Measurements from ENCODE around the gene HSPA12B. TPM values are rescaled to one million over a fixed set of nuclear protein-coding genes. Genes with fewer than 3 reads are reported as not detected.

HSPA12B gene
- total and polyA plus RNA-seq, 2 of the 13 experiments (the other 11 are each of a cell fraction or from before 2014, with no cell fraction given), result 0.01 TPM; not detected in 1

DNA sequence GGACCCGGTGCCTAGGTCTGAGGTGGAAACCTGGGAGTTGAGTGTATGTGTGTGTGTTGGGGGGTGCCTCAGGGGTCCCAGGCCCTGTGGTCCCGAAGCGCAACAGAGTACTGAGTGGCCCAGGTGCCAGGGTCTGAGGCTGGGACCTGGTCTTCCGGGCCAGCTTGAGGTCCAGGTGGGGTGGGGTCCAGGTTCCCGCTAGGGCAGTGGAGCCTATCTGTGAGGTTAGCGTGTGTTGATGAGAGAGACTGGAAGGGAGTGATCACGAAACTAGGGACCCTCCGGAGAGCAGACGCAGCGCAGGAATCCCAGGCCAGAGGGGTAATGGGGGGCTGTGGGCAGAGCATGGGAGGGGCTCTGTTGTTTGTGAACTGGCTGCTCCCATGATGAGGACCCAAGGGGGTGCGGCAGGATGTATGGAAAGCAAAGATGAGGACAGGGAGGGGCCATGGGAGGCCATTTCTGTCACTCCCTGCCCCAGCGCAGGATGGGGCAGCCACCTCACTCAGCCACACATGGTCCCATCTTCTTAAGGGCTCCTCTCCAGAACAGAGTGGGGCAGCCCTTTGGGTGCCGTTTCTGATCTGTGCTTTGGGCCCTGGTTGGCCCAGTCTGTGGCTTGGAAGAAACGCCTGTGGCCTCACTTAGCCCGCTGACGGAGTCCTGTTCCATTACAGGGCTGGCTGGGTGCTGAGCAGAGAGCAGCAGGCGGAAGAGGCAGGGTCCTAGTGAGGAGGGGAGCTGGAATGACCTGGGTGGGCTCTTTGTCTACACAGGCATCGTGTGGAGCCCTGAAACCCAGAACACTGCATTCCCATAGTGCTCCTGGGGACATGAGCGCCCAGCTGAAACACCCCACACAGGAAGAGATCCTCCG, 872 bp downstream of the HSPA12B start:
- CTCF ChIA-PET (ENCODE audit: low intra/inter-chr PET ratio, low total read pairs), result no interaction called here
- H3K27ac ChIP-seq (ENCODE audit: extremely low read length, insufficient read depth, low read length), result no peak overlapping the region
- POLR2A ChIA-PET, result no interaction called here
- no peaks in the 10 kb centered on the region; the same call in 1 of the 2 replicates for H4K20me1 ChIP-seq (ENCODE audit: insufficient read depth, low read length)
- no peak overlapping the region for H3K9ac ChIP-seq (ENCODE audit: insufficient read depth, low read depth, low read length)
- FAIRE-seq (no peak), ATAC-seq (no peak), DNase-seq (ENCODE audit: low spot score) (no peak)
- TF ChIP-seq, protein P1, sequence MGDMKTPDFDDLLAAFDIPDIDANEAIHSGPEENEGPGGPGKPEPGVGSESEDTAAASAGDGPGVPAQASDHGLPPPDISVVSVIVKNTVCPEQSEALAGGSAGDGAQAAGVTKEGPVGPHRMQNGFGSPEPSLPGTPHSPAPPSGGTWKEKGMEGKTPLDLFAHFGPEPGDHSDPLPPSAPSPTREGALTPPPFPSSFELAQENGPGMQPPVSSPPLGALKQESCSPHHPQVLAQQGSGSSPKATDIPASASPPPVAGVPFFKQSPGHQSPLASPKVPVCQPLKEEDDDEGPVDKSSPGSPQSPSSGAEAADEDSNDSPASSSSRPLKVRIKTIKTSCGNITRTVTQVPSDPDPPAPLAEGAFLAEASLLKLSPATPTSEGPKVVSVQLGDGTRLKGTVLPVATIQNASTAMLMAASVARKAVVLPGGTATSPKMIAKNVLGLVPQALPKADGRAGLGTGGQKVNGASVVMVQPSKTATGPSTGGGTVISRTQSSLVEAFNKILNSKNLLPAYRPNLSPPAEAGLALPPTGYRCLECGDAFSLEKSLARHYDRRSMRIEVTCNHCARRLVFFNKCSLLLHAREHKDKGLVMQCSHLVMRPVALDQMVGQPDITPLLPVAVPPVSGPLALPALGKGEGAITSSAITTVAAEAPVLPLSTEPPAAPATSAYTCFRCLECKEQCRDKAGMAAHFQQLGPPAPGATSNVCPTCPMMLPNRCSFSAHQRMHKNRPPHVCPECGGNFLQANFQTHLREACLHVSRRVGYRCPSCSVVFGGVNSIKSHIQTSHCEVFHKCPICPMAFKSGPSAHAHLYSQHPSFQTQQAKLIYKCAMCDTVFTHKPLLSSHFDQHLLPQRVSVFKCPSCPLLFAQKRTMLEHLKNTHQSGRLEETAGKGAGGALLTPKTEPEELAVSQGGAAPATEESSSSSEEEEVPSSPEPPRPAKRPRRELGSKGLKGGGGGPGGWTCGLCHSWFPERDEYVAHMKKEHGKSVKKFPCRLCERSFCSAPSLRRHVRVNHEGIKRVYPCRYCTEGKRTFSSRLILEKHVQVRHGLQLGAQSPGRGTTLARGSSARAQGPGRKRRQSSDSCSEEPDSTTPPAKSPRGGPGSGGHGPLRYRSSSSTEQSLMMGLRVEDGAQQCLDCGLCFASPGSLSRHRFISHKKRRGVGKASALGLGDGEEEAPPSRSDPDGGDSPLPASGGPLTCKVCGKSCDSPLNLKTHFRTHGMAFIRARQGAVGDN (CRISPR knock-in tag; IDR thresholded peaks at IDR 0.05), result peak; percentile 9; the same call in 1 of the 2 replicates
- peak; percentile 25; the same call in 1 of the 2 replicates for TF ChIP-seq NFKB2 (CRISPR knock-in tag; IDR thresholded peaks at IDR 0.05; ENCODE audit: borderline replicate concordance)
- TF ChIP-seq HES4 (CRISPR knock-in tag; IDR thresholded peaks at IDR 0.05; ENCODE audit: borderline replicate concordance), result 0 out of 2 replicates have a peak, but pooled peaks have one; percentile 28
- TF ChIP-seq, protein P2, sequence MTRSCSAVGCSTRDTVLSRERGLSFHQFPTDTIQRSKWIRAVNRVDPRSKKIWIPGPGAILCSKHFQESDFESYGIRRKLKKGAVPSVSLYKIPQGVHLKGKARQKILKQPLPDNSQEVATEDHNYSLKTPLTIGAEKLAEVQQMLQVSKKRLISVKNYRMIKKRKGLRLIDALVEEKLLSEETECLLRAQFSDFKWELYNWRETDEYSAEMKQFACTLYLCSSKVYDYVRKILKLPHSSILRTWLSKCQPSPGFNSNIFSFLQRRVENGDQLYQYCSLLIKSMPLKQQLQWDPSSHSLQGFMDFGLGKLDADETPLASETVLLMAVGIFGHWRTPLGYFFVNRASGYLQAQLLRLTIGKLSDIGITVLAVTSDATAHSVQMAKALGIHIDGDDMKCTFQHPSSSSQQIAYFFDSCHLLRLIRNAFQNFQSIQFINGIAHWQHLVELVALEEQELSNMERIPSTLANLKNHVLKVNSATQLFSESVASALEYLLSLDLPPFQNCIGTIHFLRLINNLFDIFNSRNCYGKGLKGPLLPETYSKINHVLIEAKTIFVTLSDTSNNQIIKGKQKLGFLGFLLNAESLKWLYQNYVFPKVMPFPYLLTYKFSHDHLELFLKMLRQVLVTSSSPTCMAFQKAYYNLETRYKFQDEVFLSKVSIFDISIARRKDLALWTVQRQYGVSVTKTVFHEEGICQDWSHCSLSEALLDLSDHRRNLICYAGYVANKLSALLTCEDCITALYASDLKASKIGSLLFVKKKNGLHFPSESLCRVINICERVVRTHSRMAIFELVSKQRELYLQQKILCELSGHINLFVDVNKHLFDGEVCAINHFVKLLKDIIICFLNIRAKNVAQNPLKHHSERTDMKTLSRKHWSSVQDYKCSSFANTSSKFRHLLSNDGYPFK (CRISPR knock-in tag; IDR thresholded peaks at IDR 0.05; ENCODE audit: borderline replicate concordance), result peak; percentile 51; the same call in 1 of the 2 replicates
- TF ChIP-seq PCBP1 (IDR thresholded peaks at IDR 0.05; ENCODE audit: borderline replicate concordance, low read depth, low read length), result no peak; the same call in 1 of the 2 replicates
- TF ChIP-seq BORCS8-MEF2B (CRISPR knock-in tag; IDR thresholded peaks at IDR 0.05), result peak; percentile 12; the same call in 1 of the 2 replicates
- TF ChIP-seq, protein P3, sequence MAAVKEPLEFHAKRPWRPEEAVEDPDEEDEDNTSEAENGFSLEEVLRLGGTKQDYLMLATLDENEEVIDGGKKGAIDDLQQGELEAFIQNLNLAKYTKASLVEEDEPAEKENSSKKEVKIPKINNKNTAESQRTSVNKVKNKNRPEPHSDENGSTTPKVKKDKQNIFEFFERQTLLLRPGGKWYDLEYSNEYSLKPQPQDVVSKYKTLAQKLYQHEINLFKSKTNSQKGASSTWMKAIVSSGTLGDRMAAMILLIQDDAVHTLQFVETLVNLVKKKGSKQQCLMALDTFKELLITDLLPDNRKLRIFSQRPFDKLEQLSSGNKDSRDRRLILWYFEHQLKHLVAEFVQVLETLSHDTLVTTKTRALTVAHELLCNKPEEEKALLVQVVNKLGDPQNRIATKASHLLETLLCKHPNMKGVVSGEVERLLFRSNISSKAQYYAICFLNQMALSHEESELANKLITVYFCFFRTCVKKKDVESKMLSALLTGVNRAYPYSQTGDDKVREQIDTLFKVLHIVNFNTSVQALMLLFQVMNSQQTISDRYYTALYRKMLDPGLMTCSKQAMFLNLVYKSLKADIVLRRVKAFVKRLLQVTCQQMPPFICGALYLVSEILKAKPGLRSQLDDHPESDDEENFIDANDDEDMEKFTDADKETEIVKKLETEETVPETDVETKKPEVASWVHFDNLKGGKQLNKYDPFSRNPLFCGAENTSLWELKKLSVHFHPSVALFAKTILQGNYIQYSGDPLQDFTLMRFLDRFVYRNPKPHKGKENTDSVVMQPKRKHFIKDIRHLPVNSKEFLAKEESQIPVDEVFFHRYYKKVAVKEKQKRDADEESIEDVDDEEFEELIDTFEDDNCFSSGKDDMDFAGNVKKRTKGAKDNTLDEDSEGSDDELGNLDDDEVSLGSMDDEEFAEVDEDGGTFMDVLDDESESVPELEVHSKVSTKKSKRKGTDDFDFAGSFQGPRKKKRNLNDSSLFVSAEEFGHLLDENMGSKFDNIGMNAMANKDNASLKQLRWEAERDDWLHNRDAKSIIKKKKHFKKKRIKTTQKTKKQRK (IDR thresholded peaks at IDR 0.05; ENCODE audit: low read length), result no peak
- TF ChIP-seq SMARCE1 (IDR thresholded peaks at IDR 0.05; ENCODE audit: borderline replicate concordance), result no peak
- H3K36me3 ChIP-seq (replicated peaks in 1 of 2; ENCODE audit: control insufficient read depth in 1 of 2, insufficient read depth in 2 of 2, low read length in 2 of 2), result no peaks in the 10 kb centered on the region
- no TSS peak for BruUV-seq (replicated peaks)
- no peak overlapping the region for H3K4me2 ChIP-seq (ENCODE audit: low read depth, low read length)
- no peak overlapping the region; a peak in 1 of 6 replicates for H3K4me3 ChIP-seq (replicated peaks in 1 of 3; ENCODE audit: insufficient read depth in 1 of 3, low read depth in 2 of 3, low read length in 3 of 3)
- intact Hi-C loops (cut with micrococcal nuclease; ENCODE audit: unreplicated experiment) (no loop called here), in situ Hi-C loops (cut with HindIII; ENCODE audit: extremely low pct_ligation_motif_present, low pct_unique_long_range_greater_than_20kb) (no loop called here)
- H2AFZ ChIP-seq (ENCODE audit: low read length), result no peak overlapping the region
- H3K9me3 ChIP-seq (ENCODE audit: low read length), result no peaks in the 10 kb centered on the region
- H3K27me3 ChIP-seq (ENCODE audit: control insufficient read depth in 1 of 2, insufficient read depth in 2 of 2, low read length in 2 of 2), result peaks cover 22 to 55% of the 10 kb centered on the region in 2 experiments; a peak in 4 of 5 replicates
- H3K4me1 ChIP-seq (ENCODE audit: insufficient read depth, low read length), result peaks cover 18% of the 10 kb centered on the region
- 63% methylated on average over 20 of the region's 20 CpGs for WGBS (ENCODE audit: low lambda C conversion rate)
- no peaks in the 10 kb centered on the region for H3K79me2 ChIP-seq (ENCODE audit: insufficient read depth, low read length)

All from HepG2 (cell line).